Tibial artery (tissue), 4 donors: ENCODE results near the gene AGRN.

Experiments used
- DNase-seq, 2 donors: peaks; one replicate each; pipeline ENCODE4 v3.0.0-alpha.2; 2019
- H3K27ac ChIP-seq, 2 donors: fragments of 200-600 bp; sonication (generic) in 1 of 2; 1 replicate in 1 of 2; 2 replicates in 1 of 2; pipeline ENCODE4 v1.5.1; 2018 to 2019; ENCODE audit warnings: mild to moderate bottlenecking in 1 of 2
- H3K27me3 ChIP-seq, 2 donors: fragments of 200-600 bp; sonication (generic) in 1 of 2; one replicate each; pipeline versions ENCODE4 v1.5.1 to v1.6.0; 2016 to 2019
- H3K36me3 ChIP-seq, 3 donors: fragments of 200-600 bp; sonication (generic) in 2 of 3; one replicate each; pipeline ENCODE4 v1.5.1; 2016 to 2019; ENCODE audit warnings: mild to moderate bottlenecking in 2 of 3
- H3K4me1 ChIP-seq, 4 donors: fragments of 200-600 bp; sonication (generic) in 2 of 4; 1 replicate in 3 of 4; 2 replicates in 1 of 4; pipeline ENCODE4 v1.5.1; 2016 to 2019
- H3K4me3 ChIP-seq, 2 donors: fragments of 200-600 bp; sonication (generic) in 1 of 2; 1 replicate in 1 of 2; 2 replicates in 1 of 2; pipeline ENCODE4 v1.5.1; 2018 to 2019; ENCODE audit warnings: mild to moderate bottlenecking in 2 of 2
- H3K9me3 ChIP-seq, 3 donors: fragments of 200-600 bp; sonication (generic) in 1 of 3; one replicate each; pipeline ENCODE4 v1.5.1; 2016 to 2019
- CTCF ChIP-seq, 2 experiments: fragments of 200-600 bp in 1 of 2; fragments of 450-650 bp in 1 of 2; IDR thresholded peaks; one replicate each; pipeline ENCODE4 v1.5.1; 2017 to 2019; ENCODE audit warnings: antibody characterized with exemption in 2 of 2, mild to moderate bottlenecking in 1 of 2, moderate library complexity in 1 of 2
- intact Hi-C: fragments of 100-400 bp; cut with DNase I; formaldehyde crosslinking; loops from one replicate; pipeline ENCODE4 v1.15.0; 2023; ENCODE audit warnings: low total_unique reads

AGRN gene

GRCh38 chr1:1083416-1084371 is 63.8 kb downstream of the AGRN start:
- H3K27ac ChIP-seq, result no peak overlapping the region
- no peak overlapping the region for H3K4me3 ChIP-seq
- H3K4me1 ChIP-seq, result peaks cover 0 to 13% (median 13%) of the 10 kb centered on the region in 4 donors
- intact Hi-C loops, result no loop called here
- TF ChIP-seq CTCF (IDR thresholded peaks at IDR 0.05), result no peak
- H3K9me3 ChIP-seq, result no peaks in the 10 kb centered on the region
- peaks cover 0 to 49% (median 0%) of the 10 kb centered on the region in 3 donors for H3K36me3 ChIP-seq
- peak; percentile 17 to 59 for DNase-seq
- H3K27me3 ChIP-seq, result peaks cover 0 to 3% of the 10 kb centered on the region in 2 donors

- no peaks in the 10 kb centered on the region for H3K27me3 ChIP-seq
Observed at GRCh38 chr1:1084372-1085170, 64.7 kb downstream of the AGRN start.

GRCh38 chr1:1085171-1085841 is 65.4 kb downstream of the AGRN start:
- DNase-seq, result peak; percentile 9 to 64

More at GRCh38 chr1:1084372-1085170, 64.7 kb downstream of the AGRN start:
- Histone ChIP-seq H3K4me3 (no peak overlapping the region), H3K9me3 (no peaks in the 10 kb centered on the region), H3K4me1 (peaks cover 0 to 9% (median 9%) of the 10 kb centered on the region in 4 donors), H3K36me3 (peaks cover 0 to 49% (median 0%) of the 10 kb centered on the region in 3 donors), H3K27ac (no peak overlapping the region)
- intact Hi-C loops, result no loop called here
- DNase-seq, result peak; percentile 12 to 64
- TF ChIP-seq CTCF (IDR thresholded peaks at IDR 0.05), result no peak

GRCh38 chr1:1085911-1086841 is 66.3 kb downstream of the AGRN start:
- Histone ChIP-seq H3K9me3 (no peaks in the 10 kb centered on the region), H3K4me1 (no peaks in the 10 kb centered on the region), H3K4me3 (no peak overlapping the region), H3K27ac (no peak overlapping the region), H3K36me3 (peaks cover 0 to 60% (median 0%) of the 10 kb centered on the region in 3 donors), H3K27me3 (no peaks in the 10 kb centered on the region)
- intact Hi-C loops, result no loop called here
- no peak for TF ChIP-seq CTCF (IDR thresholded peaks at IDR 0.05)
- peak; percentile 16 to 60 for DNase-seq

More at GRCh38 chr1:1085171-1085841, 65.4 kb downstream of the AGRN start:
- Histone ChIP-seq H3K27me3 (no peaks in the 10 kb centered on the region), H3K4me3 (no peak overlapping the region), H3K36me3 (peaks cover 0 to 54% (median 0%) of the 10 kb centered on the region in 3 donors), H3K9me3 (no peaks in the 10 kb centered on the region), H3K27ac (no peak overlapping the region), H3K4me1 (peaks cover 0 to 2% (median 2%) of the 10 kb centered on the region in 4 donors)
- intact Hi-C loops, result no loop called here
- TF ChIP-seq CTCF (IDR thresholded peaks at IDR 0.05), result no peak
